ENCODE data around the gene HK1.

DNA sequence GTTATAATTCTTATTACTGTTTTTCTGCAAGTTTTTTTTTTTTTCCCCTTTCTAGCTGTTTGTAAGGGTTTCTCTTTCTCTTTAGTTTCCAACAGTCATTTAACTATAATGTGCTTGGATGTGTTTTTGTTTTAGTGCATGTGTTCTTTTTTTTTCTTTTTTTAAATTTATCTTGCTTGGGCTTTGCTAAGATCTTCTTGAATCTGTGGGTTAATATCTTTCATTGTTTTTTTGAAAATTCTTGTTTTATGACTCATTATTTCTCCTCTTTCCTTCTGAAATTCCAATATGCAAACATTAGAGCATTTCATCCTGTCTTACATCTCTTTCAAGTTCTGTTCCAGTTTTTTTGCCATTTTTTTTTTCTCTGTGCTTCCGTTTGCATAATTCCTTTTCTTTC lies 5.7 kb upstream of the HK1 start:
- TF ChIP-seq, protein P1, sequence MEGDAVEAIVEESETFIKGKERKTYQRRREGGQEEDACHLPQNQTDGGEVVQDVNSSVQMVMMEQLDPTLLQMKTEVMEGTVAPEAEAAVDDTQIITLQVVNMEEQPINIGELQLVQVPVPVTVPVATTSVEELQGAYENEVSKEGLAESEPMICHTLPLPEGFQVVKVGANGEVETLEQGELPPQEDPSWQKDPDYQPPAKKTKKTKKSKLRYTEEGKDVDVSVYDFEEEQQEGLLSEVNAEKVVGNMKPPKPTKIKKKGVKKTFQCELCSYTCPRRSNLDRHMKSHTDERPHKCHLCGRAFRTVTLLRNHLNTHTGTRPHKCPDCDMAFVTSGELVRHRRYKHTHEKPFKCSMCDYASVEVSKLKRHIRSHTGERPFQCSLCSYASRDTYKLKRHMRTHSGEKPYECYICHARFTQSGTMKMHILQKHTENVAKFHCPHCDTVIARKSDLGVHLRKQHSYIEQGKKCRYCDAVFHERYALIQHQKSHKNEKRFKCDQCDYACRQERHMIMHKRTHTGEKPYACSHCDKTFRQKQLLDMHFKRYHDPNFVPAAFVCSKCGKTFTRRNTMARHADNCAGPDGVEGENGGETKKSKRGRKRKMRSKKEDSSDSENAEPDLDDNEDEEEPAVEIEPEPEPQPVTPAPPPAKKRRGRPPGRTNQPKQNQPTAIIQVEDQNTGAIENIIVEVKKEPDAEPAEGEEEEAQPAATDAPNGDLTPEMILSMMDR (IDR thresholded peaks at IDR 0.05; ENCODE audit: borderline replicate concordance, extremely low read depth, low read length, poor library complexity, severe bottlenecking), result no peak
- no peak for TF ChIP-seq EZH2 (IDR thresholded peaks at IDR 0.05; ENCODE audit: borderline replicate concordance, low read depth, low read length, severe bottlenecking)
